Fibroblast of skin of back (primary cell): ENCODE results near the gene FXYD2. TPM values are rescaled to one million over a fixed set of nuclear protein-coding genes. Genes with fewer than 3 reads are reported as not detected.
"Not testable (repeated sequence)": the region's sequence is repeated elsewhere in the genome, so short reads cannot be mapped to it uniquely, and the experiment has no call there.

ENCODE experiments used
- DNase-seq: peaks from one replicate; pipeline ENCODE4 v3.0.0-alpha.2; 2013
- polyA plus RNA-seq, 2 experiments: library from polyadenylated mRNA; unstranded; fragments of 120-200 nt; gene quantifications; one replicate each; pipeline ENCODE4 v1.2.1, GENCODE V29; 2013; ENCODE audit not compliant: insufficient read length in 2 of 2

Gene FXYD2
- polyA plus RNA-seq (2013, experiment 1 of 2; ENCODE audit: insufficient read length), result not detected
- polyA plus RNA-seq (2013, experiment 2 of 2; ENCODE audit: insufficient read length), result not detected

- no peak for DNase-seq
Observed at GRCh38 chr11:117824571-117825537, at the start of gene FXYD2. FXYD2 (minus strand) TSS chr11:117824744; CDS start chr11:117824678, 66 bp downstream.

GRCh38 chr11:117873828-117874125, 49.2 kb upstream of the FXYD2 start:
- DNase-seq, result no peak

GRCh38 chr11:117872975-117873827, 48.7 kb upstream of the FXYD2 start:
- DNase-seq, result no peak

- no peak for DNase-seq
Observed at GRCh38 chr11:117872420-117872961, 47.9 kb upstream of the FXYD2 start.

- DNase-seq, result no peak
Observed at GRCh38 chr11:117871784-117872183, 47.2 kb upstream of the FXYD2 start.

- no peak for DNase-seq
Observed at GRCh38 chr11:117871160-117871559, 46.6 kb upstream of the FXYD2 start.

GRCh38 chr11:117870103-117870952, 45.8 kb upstream of the FXYD2 start:
- no peak for DNase-seq

- no peak for DNase-seq
Observed at GRCh38 chr11:117869604-117870003, 45.1 kb upstream of the FXYD2 start.

GRCh38 chr11:117868815-117869561, 44.4 kb upstream of the FXYD2 start:
- no peak for DNase-seq

GRCh38 chr11:117868088-117868487, 43.5 kb upstream of the FXYD2 start:
- no peak for DNase-seq

- no peak for DNase-seq
Observed at GRCh38 chr11:117866526-117866925, 42.0 kb upstream of the FXYD2 start.

- DNase-seq, result not testable (repeated sequence)
Observed at GRCh38 chr11:117865546-117865945, 41.0 kb upstream of the FXYD2 start.

GRCh38 chr11:117863383-117863782, 38.8 kb upstream of the FXYD2 start:
- DNase-seq, result no peak

- no peak for DNase-seq
Observed at GRCh38 chr11:117862753-117863152, 38.2 kb upstream of the FXYD2 start.

GRCh38 chr11:117862019-117862725, 37.6 kb upstream of the FXYD2 start:
- no peak for DNase-seq

GRCh38 chr11:117861151-117862018, 36.8 kb upstream of the FXYD2 start:
- DNase-seq, result no peak

- DNase-seq, result no peak
Observed at GRCh38 chr11:117860139-117860538, 35.6 kb upstream of the FXYD2 start.

GRCh38 chr11:117859488-117860112, 35.1 kb upstream of the FXYD2 start:
- DNase-seq, result no peak

GRCh38 chr11:117859061-117859460, 34.5 kb upstream of the FXYD2 start:
- DNase-seq, result no peak
